HEK293 (cell line): Measurements from ENCODE around the gene FBXL7.

Experiments used
- CTCF ChIA-PET: fragments of 350-600 bp; formaldehyde crosslinking; extraction: SDS; loops from one replicate; lab custom pipeline; 2021; ENCODE audit warnings: antibody characterized with exemption; lab: Yijun Ruan, JAX
- POLR2A ChIA-PET: fragments of 300-600 bp; formaldehyde crosslinking; extraction: SDS; loops from one replicate; lab custom pipeline; 2020; ENCODE audit warnings: antibody characterized with exemption, inconsistent platforms; lab: Yijun Ruan, JAX
- H3K27ac ChIP-seq: fragments of 200-500 bp; sonication (Bioruptor generic); 2 replicates; pipeline ENCODE4 v1.5.1; 2014; ENCODE audit warnings: low read depth, low read length, control low read depth, inconsistent platforms; ENCODE audit errors: extremely low read depth
- H3K36me3 ChIP-seq, 2 experiments: fragments of 200-500 bp in 1 of 2; sonication (Bioruptor generic) in 1 of 2; 1 replicate in 1 of 2; 2 replicates in 1 of 2; pipeline ENCODE4 v1.5.1; 2014 to 2017; ENCODE audit warnings: inconsistent platforms in 2 of 2, low read length in 2 of 2; ENCODE audit not compliant: control insufficient read depth in 2 of 2, insufficient read depth in 1 of 2
- H3K4me1 ChIP-seq: fragments of 200-500 bp; sonication (Bioruptor generic); 2 replicates; pipeline ENCODE4 v1.5.1; 2014; ENCODE audit warnings: mild to moderate bottlenecking, low read length, inconsistent platforms; ENCODE audit not compliant: control insufficient read depth, insufficient read depth
- H3K4me3 ChIP-seq: 2 replicates; pipeline ENCODE4 v1.5.1; 2011; ENCODE audit warnings: low read depth, mild to moderate bottlenecking, control low read depth, low read length, moderate library complexity
- H3K9me3 ChIP-seq: fragments of 200-500 bp; sonication (Bioruptor generic); 2 replicates; pipeline ENCODE4 v1.5.1; 2014; ENCODE audit warnings: low read depth, low read length, inconsistent platforms; ENCODE audit not compliant: control insufficient read depth, insufficient read depth
- OSR2 ChIP-seq: fragments of 450-650 bp; formaldehyde crosslinking; IDR thresholded peaks from 2 replicates; pipeline ENCODE4 v1.5.1; 2016; ENCODE audit warnings: missing biosample characterization, missing genetic modification characterization
- SALL2 ChIP-seq: fragments of 450-650 bp; formaldehyde crosslinking; IDR thresholded peaks from 2 replicates; pipeline ENCODE4 v1.5.0; 2017; ENCODE audit warnings: missing biosample characterization, mild to moderate bottlenecking, missing genetic modification characterization, borderline replicate concordance
- SP7 ChIP-seq: fragments of 450-650 bp; formaldehyde crosslinking; IDR thresholded peaks from 2 replicates; pipeline ENCODE4 v1.5.1; 2016; ENCODE audit warnings: missing biosample characterization, missing genetic modification characterization
- TCF7L2 ChIP-seq: IDR thresholded peaks from 2 replicates; pipeline ENCODE4 v1.6.1; 2011; ENCODE audit warnings: low read depth, mild to moderate bottlenecking, inconsistent platforms, low read length, moderate library complexity, borderline replicate concordance
- ZNF214 ChIP-seq: fragments of 450-650 bp; formaldehyde crosslinking; IDR thresholded peaks from 2 replicates; pipeline ENCODE4 v1.5.1; 2017; ENCODE audit warnings: missing biosample characterization, mild to moderate bottlenecking, missing genetic modification characterization, borderline replicate concordance
- ZNF324 ChIP-seq: fragments of 450-650 bp; formaldehyde crosslinking; IDR thresholded peaks from 2 replicates; pipeline ENCODE4 v1.5.1; 2016; ENCODE audit warnings: missing biosample characterization, missing genetic modification characterization
- ZNF416 ChIP-seq: fragments of 450-650 bp; formaldehyde crosslinking; IDR thresholded peaks from 2 replicates; pipeline ENCODE4 v1.5.1; 2016; ENCODE audit warnings: missing biosample characterization, missing genetic modification characterization
- ZNF544 ChIP-seq: fragments of 450-650 bp; formaldehyde crosslinking; IDR thresholded peaks from 2 replicates; pipeline ENCODE4 v1.5.0; 2017; ENCODE audit warnings: missing biosample characterization, missing genetic modification characterization
- ZNF623 ChIP-seq: fragments of 450-650 bp; formaldehyde crosslinking; IDR thresholded peaks from 2 replicates; pipeline ENCODE4 v1.5.1; 2016; ENCODE audit warnings: missing biosample characterization, missing genetic modification characterization
- ZNF677 ChIP-seq: fragments of 450-650 bp; IDR thresholded peaks from 2 replicates; pipeline ENCODE4 v1.5.0; 2018; ENCODE audit warnings: missing biosample characterization, mild to moderate bottlenecking, missing genetic modification characterization, moderate library complexity
- ZNF701 ChIP-seq: fragments of 450-650 bp; formaldehyde crosslinking; IDR thresholded peaks from 2 replicates; pipeline ENCODE4 v1.5.1; 2016; ENCODE audit warnings: missing biosample characterization, missing genetic modification characterization
- ZSCAN23 ChIP-seq: fragments of 450-650 bp; formaldehyde crosslinking; IDR thresholded peaks from 2 replicates; pipeline ENCODE4 v1.5.1; 2016; ENCODE audit warnings: missing biosample characterization, missing genetic modification characterization
- TF ChIP-seq, protein P1 (sequence below): fragments of 450-650 bp; formaldehyde crosslinking; IDR thresholded peaks from 2 replicates; pipeline ENCODE4 v1.5.1; 2016; ENCODE audit warnings: missing biosample characterization, missing genetic modification characterization
- TF ChIP-seq, protein P2 (sequence below): fragments of 450-650 bp; formaldehyde crosslinking; optimal IDR thresholded peaks from 2 replicates; pipeline ENCODE3; 2016; ENCODE audit warnings: missing biosample characterization, mild to moderate bottlenecking, missing genetic modification characterization
- TF ChIP-seq, protein P3 (sequence below): fragments of 450-650 bp; formaldehyde crosslinking; IDR thresholded peaks from 2 replicates; pipeline ENCODE4 v1.5.0; 2017; ENCODE audit warnings: missing biosample characterization, missing genetic modification characterization, borderline replicate concordance
- TF ChIP-seq, protein P4 (sequence below): fragments of 450-650 bp; formaldehyde crosslinking; IDR thresholded peaks from 2 replicates; pipeline ENCODE4 v1.5.1; 2016; ENCODE audit warnings: missing biosample characterization, missing genetic modification characterization, borderline replicate concordance
- TF ChIP-seq, protein P5 (sequence below): fragments of 450-650 bp; formaldehyde crosslinking; IDR thresholded peaks from 2 replicates; pipeline ENCODE4 v1.5.1; 2016; ENCODE audit warnings: missing biosample characterization, missing genetic modification characterization
- TF ChIP-seq, protein P6 (sequence below): fragments of 450-650 bp; formaldehyde crosslinking; IDR thresholded peaks from 2 replicates; pipeline ENCODE4 v1.5.1; 2016; ENCODE audit warnings: missing biosample characterization, missing genetic modification characterization

FBXL7 gene

DNA sequence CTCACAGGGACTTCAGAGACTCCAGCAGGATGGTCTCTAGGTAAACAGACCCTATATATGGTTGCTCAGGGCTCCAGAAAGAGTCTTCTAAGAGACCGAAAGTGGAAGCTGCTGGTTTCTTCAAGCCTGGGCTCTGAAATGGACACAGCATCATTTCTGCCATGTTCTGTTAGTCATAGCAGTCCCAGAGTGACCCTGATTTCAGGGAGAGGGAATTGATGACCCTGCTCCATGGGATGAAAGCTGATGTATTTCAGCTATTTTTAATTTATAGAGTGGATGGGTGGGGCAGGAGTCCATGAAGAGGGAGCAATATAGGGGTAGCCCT, 135.3 kb downstream of the FBXL7 start (continued):
- TF ChIP-seq ZNF416 (tag by site-specific recombination) (no peak), ZSCAN23 (tag by site-specific recombination) (no peak), ZNF701 (tag by site-specific recombination) (no peak)

DNA sequence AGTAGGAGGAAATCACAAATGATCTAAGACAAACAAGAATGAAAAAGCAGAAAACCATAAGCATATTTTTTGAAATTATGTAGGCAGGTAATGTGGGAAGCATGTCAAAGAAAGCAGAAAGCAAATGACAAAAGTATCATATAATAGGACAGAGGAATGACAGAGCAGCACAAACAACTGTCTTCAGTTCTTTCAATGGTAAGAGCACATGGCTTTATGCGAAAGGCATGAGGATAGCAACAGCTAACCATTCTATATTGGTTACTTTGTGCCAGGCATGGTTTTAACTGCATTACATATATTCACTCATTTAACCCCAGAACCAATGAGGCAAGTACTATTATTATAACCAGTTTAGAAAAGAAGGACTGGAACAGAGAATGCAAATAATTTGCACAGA, 137.4 kb downstream of the FBXL7 start:
- ChIA-PET CTCF (no interaction called here), POLR2A (no interaction called here)
- H3K4me1 ChIP-seq = no peaks in the 10 kb centered on the region
- no peaks in the 10 kb centered on the region for H3K9me3 ChIP-seq
- no peak overlapping the region for H3K27ac ChIP-seq
- TF ChIP-seq SALL2 = no peak
- no peak for TF ChIP-seq OSR2 (tag by site-specific recombination)
- no peak for TF ChIP-seq ZNF324 (tag by site-specific recombination)
- TF ChIP-seq ZNF623 (tag by site-specific recombination) = no peak
- TF ChIP-seq, protein P1, sequence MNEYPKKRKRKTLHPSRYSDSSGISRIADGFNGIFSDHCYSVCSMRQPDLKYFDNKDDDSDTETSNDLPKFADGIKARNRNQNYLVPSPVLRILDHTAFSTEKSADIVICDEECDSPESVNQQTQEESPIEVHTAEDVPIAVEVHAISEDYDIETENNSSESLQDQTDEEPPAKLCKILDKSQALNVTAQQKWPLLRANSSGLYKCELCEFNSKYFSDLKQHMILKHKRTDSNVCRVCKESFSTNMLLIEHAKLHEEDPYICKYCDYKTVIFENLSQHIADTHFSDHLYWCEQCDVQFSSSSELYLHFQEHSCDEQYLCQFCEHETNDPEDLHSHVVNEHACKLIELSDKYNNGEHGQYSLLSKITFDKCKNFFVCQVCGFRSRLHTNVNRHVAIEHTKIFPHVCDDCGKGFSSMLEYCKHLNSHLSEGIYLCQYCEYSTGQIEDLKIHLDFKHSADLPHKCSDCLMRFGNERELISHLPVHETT (tag by site-specific recombination) = no peak
- TF ChIP-seq, protein P2, sequence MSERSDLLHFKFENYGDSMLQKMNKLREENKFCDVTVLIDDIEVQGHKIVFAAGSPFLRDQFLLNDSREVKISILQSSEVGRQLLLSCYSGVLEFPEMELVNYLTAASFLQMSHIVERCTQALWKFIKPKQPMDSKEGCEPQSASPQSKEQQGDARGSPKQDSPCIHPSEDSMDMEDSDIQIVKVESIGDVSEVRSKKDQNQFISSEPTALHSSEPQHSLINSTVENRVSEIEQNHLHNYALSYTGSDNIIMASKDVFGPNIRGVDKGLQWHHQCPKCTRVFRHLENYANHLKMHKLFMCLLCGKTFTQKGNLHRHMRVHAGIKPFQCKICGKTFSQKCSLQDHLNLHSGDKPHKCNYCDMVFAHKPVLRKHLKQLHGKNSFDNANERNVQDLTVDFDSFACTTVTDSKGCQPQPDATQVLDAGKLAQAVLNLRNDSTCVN (tag by site-specific recombination) = no peak
- TF ChIP-seq, protein P3, sequence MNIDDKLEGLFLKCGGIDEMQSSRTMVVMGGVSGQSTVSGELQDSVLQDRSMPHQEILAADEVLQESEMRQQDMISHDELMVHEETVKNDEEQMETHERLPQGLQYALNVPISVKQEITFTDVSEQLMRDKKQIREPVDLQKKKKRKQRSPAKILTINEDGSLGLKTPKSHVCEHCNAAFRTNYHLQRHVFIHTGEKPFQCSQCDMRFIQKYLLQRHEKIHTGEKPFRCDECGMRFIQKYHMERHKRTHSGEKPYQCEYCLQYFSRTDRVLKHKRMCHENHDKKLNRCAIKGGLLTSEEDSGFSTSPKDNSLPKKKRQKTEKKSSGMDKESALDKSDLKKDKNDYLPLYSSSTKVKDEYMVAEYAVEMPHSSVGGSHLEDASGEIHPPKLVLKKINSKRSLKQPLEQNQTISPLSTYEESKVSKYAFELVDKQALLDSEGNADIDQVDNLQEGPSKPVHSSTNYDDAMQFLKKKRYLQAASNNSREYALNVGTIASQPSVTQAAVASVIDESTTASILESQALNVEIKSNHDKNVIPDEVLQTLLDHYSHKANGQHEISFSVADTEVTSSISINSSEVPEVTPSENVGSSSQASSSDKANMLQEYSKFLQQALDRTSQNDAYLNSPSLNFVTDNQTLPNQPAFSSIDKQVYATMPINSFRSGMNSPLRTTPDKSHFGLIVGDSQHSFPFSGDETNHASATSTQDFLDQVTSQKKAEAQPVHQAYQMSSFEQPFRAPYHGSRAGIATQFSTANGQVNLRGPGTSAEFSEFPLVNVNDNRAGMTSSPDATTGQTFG (tag by site-specific recombination) = no peak
- TF ChIP-seq, protein P4, sequence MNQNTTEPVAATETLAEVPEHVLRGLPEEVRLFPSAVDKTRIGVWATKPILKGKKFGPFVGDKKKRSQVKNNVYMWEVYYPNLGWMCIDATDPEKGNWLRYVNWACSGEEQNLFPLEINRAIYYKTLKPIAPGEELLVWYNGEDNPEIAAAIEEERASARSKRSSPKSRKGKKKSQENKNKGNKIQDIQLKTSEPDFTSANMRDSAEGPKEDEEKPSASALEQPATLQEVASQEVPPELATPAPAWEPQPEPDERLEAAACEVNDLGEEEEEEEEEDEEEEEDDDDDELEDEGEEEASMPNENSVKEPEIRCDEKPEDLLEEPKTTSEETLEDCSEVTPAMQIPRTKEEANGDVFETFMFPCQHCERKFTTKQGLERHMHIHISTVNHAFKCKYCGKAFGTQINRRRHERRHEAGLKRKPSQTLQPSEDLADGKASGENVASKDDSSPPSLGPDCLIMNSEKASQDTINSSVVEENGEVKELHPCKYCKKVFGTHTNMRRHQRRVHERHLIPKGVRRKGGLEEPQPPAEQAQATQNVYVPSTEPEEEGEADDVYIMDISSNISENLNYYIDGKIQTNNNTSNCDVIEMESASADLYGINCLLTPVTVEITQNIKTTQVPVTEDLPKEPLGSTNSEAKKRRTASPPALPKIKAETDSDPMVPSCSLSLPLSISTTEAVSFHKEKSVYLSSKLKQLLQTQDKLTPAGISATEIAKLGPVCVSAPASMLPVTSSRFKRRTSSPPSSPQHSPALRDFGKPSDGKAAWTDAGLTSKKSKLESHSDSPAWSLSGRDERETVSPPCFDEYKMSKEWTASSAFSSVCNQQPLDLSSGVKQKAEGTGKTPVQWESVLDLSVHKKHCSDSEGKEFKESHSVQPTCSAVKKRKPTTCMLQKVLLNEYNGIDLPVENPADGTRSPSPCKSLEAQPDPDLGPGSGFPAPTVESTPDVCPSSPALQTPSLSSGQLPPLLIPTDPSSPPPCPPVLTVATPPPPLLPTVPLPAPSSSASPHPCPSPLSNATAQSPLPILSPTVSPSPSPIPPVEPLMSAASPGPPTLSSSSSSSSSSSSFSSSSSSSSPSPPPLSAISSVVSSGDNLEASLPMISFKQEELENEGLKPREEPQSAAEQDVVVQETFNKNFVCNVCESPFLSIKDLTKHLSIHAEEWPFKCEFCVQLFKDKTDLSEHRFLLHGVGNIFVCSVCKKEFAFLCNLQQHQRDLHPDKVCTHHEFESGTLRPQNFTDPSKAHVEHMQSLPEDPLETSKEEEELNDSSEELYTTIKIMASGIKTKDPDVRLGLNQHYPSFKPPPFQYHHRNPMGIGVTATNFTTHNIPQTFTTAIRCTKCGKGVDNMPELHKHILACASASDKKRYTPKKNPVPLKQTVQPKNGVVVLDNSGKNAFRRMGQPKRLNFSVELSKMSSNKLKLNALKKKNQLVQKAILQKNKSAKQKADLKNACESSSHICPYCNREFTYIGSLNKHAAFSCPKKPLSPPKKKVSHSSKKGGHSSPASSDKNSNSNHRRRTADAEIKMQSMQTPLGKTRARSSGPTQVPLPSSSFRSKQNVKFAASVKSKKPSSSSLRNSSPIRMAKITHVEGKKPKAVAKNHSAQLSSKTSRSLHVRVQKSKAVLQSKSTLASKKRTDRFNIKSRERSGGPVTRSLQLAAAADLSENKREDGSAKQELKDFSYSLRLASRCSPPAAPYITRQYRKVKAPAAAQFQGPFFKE = no peak
- TF ChIP-seq SP7 = no peak
- TF ChIP-seq ZNF677 (tag by site-specific recombination) = no peak
- no peak for TF ChIP-seq ZNF214 (tag by site-specific recombination)
- TF ChIP-seq TCF7L2 = no peak
- TF ChIP-seq, protein P5, sequence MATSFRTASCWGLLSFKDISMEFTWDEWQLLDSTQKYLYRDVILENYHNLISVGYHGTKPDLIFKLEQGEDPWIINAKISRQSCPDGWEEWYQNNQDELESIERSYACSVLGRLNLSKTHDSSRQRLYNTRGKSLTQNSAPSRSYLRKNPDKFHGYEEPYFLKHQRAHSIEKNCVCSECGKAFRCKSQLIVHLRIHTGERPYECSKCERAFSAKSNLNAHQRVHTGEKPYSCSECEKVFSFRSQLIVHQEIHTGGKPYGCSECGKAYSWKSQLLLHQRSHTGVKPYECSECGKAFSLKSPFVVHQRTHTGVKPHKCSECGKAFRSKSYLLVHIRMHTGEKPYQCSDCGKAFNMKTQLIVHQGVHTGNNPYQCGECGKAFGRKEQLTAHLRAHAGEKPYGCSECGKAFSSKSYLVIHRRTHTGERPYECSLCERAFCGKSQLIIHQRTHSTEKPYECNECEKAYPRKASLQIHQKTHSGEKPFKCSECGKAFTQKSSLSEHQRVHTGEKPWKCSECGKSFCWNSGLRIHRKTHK (tag by site-specific recombination) = no peak
- TF ChIP-seq ZNF544 (tag by site-specific recombination) = no peak
- TF ChIP-seq, protein P6, sequence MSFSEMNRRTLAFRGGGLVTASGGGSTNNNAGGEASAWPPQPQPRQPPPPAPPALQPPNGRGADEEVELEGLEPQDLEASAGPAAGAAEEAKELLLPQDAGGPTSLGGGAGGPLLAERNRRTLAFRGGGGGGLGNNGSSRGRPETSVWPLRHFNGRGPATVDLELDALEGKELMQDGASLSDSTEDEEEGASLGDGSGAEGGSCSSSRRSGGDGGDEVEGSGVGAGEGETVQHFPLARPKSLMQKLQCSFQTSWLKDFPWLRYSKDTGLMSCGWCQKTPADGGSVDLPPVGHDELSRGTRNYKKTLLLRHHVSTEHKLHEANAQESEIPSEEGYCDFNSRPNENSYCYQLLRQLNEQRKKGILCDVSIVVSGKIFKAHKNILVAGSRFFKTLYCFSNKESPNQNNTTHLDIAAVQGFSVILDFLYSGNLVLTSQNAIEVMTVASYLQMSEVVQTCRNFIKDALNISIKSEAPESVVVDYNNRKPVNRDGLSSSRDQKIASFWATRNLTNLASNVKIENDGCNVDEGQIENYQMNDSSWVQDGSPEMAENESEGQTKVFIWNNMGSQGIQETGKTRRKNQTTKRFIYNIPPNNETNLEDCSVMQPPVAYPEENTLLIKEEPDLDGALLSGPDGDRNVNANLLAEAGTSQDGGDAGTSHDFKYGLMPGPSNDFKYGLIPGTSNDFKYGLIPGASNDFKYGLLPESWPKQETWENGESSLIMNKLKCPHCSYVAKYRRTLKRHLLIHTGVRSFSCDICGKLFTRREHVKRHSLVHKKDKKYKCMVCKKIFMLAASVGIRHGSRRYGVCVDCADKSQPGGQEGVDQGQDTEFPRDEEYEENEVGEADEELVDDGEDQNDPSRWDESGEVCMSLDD (tag by site-specific recombination) = no peak
- TF ChIP-seq, all 188 proteins: peak for 0
- Histone ChIP-seq H3K4me3 (no peak overlapping the region), H3K36me3 (no peaks in the 10 kb centered on the region)
